Glutamatergic neuron (in vitro differentiated cells): ENCODE results near the gene DOCK6. TPM values are rescaled to one million over a fixed set of nuclear protein-coding genes. Genes with fewer than 3 reads are reported as not detected.
A peak's percentile ranks its signal among the peaks of the same experiment; 100 is the strongest.

Experiments used
- DNase-seq: peaks from one replicate; pipeline ENCODE4 v3.0.0; 2022
- H3K27ac Mint-ChIP-seq: one replicate; pipeline ENCODE4 v1.8.0; 2020; ENCODE audit warnings: mild to moderate bottlenecking, mixed read lengths, inconsistent platforms; ENCODE audit not compliant: unreplicated experiment
- H3K27me3 Mint-ChIP-seq: one replicate; pipeline ENCODE4 v1.8.0; 2020; ENCODE audit warnings: mild to moderate bottlenecking, moderate library complexity, mixed read lengths, inconsistent platforms; ENCODE audit not compliant: unreplicated experiment
- H3K36me3 Mint-ChIP-seq: one replicate; pipeline ENCODE4 v1.8.0; 2020; ENCODE audit warnings: mild to moderate bottlenecking, mixed read lengths, inconsistent platforms; ENCODE audit not compliant: unreplicated experiment
- H3K4me1 Mint-ChIP-seq: one replicate; pipeline ENCODE4 v1.8.0; 2020; ENCODE audit warnings: mild to moderate bottlenecking, low read depth, mixed read lengths, inconsistent platforms; ENCODE audit not compliant: unreplicated experiment
- H3K4me3 Mint-ChIP-seq: one replicate; pipeline ENCODE4 v1.8.0; 2020; ENCODE audit warnings: mild to moderate bottlenecking, mixed read lengths, inconsistent platforms; ENCODE audit not compliant: unreplicated experiment
- H3K9me3 Mint-ChIP-seq: one replicate; pipeline ENCODE4 v1.8.0; 2020; ENCODE audit warnings: mild to moderate bottlenecking, moderate library complexity, mixed read lengths, inconsistent platforms; ENCODE audit not compliant: unreplicated experiment
- total RNA-seq: library from RNA; stranded (reverse); fragmentation: NEBNext Ultra II Directional; extraction: Animal tissue kit (Norgen Biotek cat#: 25700); gene quantifications from one replicate; pipeline ENCODE4 v1.2.1, GENCODE V29; 2021; ENCODE audit not compliant: unreplicated experiment
- TF ChIP-seq, protein P1 (sequence below): fragments of 200-600 bp; sonication (generic); IDR thresholded peaks from one replicate; pipeline ENCODE4 v1.5.0; 2021; ENCODE audit not compliant: partially characterized antibody, unreplicated experiment

The DOCK6 gene
- total RNA-seq, 1 donor from 2014 or later = 260 TPM

DNA sequence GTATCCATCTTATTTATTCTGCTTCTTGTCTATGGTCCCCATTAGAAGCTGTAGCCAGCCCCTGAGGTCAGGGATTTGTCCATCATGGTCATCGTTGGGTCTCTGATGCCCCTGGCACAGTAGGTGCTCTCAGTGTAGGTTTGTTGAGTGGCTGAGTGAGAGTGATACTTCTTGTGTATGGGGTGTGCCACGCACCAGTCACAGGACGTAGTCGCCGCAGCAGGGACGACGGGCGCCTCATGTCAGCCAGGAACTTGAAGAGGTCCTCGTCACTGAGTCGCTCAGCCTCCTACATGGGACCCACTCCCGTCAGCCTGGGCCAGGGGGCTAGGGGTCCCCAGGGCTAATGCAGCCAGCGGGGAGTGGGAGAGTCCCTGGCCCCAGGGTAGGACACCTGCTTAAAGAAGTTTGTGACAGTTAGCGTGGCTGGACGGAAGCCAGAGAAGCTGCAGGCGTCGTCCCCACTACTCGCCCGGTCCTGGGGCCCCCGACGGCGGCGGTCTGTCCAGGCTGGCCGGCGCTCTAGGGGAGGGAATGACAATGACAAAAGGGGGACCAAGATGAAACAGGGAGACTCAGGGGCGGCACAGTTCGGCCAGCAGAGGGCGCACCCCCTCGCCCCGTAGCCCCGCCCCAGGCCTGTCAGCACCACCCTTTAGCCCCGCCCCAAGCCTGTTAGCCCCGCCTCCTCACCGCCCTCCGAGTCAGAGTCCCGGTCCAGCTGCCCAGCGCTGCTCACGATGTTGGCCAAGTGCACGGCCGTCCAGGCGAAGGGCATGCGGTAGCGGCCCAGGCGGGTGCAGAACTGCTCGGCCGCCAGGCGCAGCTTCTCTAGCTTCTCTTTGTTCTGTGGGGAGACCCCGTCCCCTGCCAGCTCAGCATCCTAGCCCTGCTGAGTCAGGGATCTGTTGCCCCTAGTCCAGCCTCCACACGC lies 19.2 kb downstream of the DOCK6 start:
- Mint-ChIP-seq H3K4me1 (no peaks in the 10 kb centered on the region), H3K9me3 (peaks cover 5% of the 10 kb centered on the region), H3K27ac (peak overlapping the region; percentile 70), H3K4me3 (peak overlapping the region; percentile 42), H3K27me3 (peaks cover 15% of the 10 kb centered on the region), H3K36me3 (no peaks in the 10 kb centered on the region)
- peak; percentile 98 for DNase-seq
- TF ChIP-seq, protein P1, sequence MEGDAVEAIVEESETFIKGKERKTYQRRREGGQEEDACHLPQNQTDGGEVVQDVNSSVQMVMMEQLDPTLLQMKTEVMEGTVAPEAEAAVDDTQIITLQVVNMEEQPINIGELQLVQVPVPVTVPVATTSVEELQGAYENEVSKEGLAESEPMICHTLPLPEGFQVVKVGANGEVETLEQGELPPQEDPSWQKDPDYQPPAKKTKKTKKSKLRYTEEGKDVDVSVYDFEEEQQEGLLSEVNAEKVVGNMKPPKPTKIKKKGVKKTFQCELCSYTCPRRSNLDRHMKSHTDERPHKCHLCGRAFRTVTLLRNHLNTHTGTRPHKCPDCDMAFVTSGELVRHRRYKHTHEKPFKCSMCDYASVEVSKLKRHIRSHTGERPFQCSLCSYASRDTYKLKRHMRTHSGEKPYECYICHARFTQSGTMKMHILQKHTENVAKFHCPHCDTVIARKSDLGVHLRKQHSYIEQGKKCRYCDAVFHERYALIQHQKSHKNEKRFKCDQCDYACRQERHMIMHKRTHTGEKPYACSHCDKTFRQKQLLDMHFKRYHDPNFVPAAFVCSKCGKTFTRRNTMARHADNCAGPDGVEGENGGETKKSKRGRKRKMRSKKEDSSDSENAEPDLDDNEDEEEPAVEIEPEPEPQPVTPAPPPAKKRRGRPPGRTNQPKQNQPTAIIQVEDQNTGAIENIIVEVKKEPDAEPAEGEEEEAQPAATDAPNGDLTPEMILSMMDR = peak; percentile 85

DNA sequence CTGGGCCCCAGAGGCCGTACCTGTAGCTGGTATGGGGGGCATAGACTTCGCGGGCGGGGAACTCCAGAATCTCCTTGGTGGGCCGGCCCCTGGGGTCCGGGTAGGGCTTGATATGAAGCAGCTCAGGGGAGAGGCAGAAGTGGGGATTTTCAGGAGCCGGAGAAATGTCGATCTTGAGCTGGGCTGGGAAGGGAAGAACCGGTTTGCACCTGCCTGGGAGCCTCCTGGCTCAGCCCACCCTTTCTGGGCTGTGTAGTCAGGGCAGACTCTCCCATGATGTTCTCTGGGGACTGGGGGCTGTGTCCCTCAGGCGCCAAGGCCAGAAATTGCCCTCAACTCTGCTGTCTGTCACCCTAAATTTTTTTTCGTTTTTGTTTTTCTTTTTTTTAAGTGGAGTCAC lies 20.3 kb downstream of the DOCK6 start:
- TF ChIP-seq, protein P1 = no peak
- Mint-ChIP-seq H3K36me3 (no peaks in the 10 kb centered on the region), H3K9me3 (peaks cover 5% of the 10 kb centered on the region), H3K4me1 (no peaks in the 10 kb centered on the region), H3K27me3 (peaks cover 15% of the 10 kb centered on the region), H3K4me3 (no peak overlapping the region), H3K27ac (no peak overlapping the region)
- no peak for DNase-seq

DNA sequence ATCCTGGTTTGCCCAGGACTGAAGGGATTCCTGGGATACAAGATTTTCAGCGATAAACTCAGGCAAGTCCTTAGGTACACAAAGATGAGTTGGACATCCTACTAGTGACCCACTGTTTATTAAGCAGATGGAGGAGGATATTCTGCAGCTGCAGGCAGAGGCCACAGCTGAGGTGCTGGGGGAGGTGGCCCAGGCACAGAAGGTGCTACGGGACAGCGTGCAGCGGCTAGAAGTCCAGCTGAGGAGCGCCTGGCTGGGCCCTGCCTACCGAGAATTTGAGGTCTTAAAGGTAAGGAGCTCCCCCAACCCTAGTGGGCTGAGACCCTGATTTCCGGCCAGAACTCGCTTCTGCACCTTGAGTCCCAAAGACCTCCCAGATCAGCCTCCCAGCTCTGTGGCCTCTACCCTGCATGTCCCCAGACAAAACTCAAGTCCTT lies 22.3 kb downstream of the DOCK6 start:
- Mint-ChIP-seq H3K36me3 (no peaks in the 10 kb centered on the region), H3K9me3 (peaks cover 5% of the 10 kb centered on the region), H3K27me3 (peaks cover 11% of the 10 kb centered on the region), H3K27ac (no peak overlapping the region), H3K4me3 (no peak overlapping the region), H3K4me1 (no peaks in the 10 kb centered on the region)
- TF ChIP-seq, protein P1 = no peak
- no peak for DNase-seq

DNA sequence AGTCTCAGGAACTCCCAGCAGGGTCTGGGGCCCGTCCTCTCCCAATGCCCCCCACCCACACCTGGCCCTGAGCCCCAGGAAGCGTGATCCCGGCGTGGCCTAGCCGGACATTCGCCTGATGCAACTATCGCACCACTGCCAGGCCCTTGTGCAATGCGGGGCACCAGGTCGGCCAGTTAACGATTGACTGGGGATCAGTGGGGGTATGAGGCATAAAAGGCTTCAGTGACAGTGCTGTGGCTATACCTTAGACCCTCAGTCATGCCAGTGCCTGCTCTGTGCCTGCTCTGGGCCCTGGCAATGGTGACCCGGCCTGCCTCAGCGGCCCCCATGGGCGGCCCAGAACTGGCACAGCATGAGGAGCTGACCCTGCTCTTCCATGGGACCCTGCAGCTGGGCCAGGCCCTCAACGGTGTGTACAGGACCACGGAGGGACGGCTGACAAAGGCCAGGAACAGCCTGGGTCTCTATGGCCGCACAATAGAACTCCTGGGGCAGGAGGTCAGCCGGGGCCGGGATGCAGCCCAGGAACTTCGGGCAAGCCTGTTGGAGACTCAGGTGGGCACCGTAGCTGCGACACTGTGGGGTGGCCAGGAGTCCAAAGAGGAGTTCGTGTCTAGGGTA lies 22.8 kb downstream of the DOCK6 start, which contains the start of gene ANGPTL8:
Gene ANGPTL8, plus strand, starts transcription at position 243 of the 624 bp plus-strand sequence. Its CDS starts 19 bp downstream, at position 262.
- peaks cover 10% of the 10 kb centered on the region for H3K27me3 Mint-ChIP-seq
- TF ChIP-seq, protein P1 = no peak
- no peaks in the 10 kb centered on the region for H3K36me3 Mint-ChIP-seq
- H3K9me3 Mint-ChIP-seq = peaks cover 5% of the 10 kb centered on the region
- no peak for DNase-seq
- H3K4me3 Mint-ChIP-seq = no peak within 1 kb of the TSS
- no peak within 1 kb of the TSS for H3K27ac Mint-ChIP-seq
- H3K4me1 Mint-ChIP-seq = no peaks in the 10 kb centered on the region
